ENCODE data around the gene MYB. TPM values are rescaled to one million over a fixed set of nuclear protein-coding genes. Genes with fewer than 3 reads are reported as not detected.

The MYB gene
- polyA plus RNA-seq, 3 donors from 2014 or later: 0.24 TPM; not detected in 2

DNA sequence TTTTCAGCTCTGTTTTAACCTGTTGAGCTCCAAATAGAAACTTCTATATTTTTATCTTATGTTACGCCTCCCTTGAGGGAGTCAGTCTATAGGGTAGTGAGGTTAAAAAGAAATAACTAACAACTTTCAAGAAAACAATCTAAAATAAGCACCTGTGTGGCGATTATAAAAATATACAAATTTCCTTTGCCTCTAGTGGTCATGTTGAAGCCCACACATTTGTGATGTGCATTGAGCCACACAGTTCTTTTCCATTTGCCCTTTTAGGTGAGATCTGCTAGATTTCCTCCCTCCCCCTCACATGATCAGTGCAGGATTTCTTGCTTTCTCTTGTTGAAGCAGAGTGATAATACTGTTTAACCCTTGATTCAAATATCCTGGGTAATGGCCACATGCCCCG lies 84.2 kb downstream of the MYB start:
- H3K4me3 Mint-ChIP-seq: no peak overlapping the region
- H3K36me3 Mint-ChIP-seq: no peaks in the 10 kb centered on the region
- no peak for DNase-seq
- no peak overlapping the region for H3K27ac Mint-ChIP-seq
- no peaks in the 10 kb centered on the region for H3K9me3 Mint-ChIP-seq
- H3K27me3 Mint-ChIP-seq (ENCODE audit: low read depth in 3 of 3): peaks cover 0 to 5% (median 4%) of the 10 kb centered on the region in 3 donors
- no peaks in the 10 kb centered on the region for H3K4me1 Mint-ChIP-seq

GRCh38 chr6:135266675-135267074 lies 85.6 kb downstream of the MYB start:
- Mint-ChIP-seq H3K9me3 (no peaks in the 10 kb centered on the region), H3K36me3 (no peaks in the 10 kb centered on the region), H3K27ac (no peak overlapping the region), H3K4me1 (no peaks in the 10 kb centered on the region), H3K27me3 (ENCODE audit: low read depth in 3 of 3) (peaks cover 0 to 5% (median 4%) of the 10 kb centered on the region in 3 donors), H3K4me3 (no peak overlapping the region)
- no peak for DNase-seq

DNA sequence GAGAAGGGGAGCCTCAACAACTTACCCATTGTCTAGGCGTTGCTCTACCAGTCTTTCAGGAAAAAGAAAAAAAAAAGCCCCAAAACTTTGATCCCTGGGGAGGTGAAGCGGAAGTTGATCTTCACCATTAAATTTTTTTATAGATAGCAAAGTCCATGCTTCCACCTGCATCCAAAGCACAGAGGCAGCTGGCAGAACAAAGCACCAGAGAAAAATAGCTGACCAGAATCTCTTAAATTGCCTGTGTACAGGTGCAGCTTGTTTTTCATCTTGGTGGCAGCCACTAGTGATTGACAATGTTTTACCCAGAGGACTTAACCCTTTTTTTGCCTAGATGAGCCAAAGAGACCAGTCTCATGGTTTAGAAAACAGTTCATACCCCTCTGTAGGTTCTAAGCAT lies 86.0 kb downstream of the MYB start:
- no peak for DNase-seq
- H3K36me3 Mint-ChIP-seq: no peaks in the 10 kb centered on the region
- H3K9me3 Mint-ChIP-seq: no peaks in the 10 kb centered on the region
- peaks cover 0 to 5% (median 4%) of the 10 kb centered on the region in 3 donors for H3K27me3 Mint-ChIP-seq (ENCODE audit: low read depth in 3 of 3)
- H3K27ac Mint-ChIP-seq: no peak overlapping the region
- H3K4me3 Mint-ChIP-seq: no peak overlapping the region
- H3K4me1 Mint-ChIP-seq: no peaks in the 10 kb centered on the region

DNA sequence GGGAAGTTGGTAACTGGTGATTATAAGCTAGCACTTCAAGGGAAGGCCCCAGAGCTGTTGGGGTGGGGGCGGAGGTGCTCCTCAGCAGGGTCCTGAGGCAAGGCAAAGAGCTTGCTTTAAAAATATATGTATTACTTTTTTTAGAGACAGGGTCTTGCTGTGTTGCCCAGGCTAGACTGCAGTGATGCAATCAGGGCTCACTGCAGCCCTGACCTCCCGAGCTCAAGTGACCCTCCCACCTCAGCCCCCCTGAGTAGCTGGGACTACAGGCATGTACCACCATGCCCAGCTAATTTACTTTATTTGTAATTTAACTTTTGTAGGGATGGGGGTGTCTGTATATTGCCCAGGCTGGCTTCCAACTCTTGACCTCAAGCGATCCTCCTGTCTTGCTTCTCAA lies 87.2 kb downstream of the MYB start:
- Mint-ChIP-seq H3K4me3 (no peak overlapping the region), H3K4me1 (no peaks in the 10 kb centered on the region), H3K27me3 (ENCODE audit: low read depth in 3 of 3) (peaks cover 0 to 5% (median 2%) of the 10 kb centered on the region in 3 donors), H3K9me3 (no peaks in the 10 kb centered on the region), H3K27ac (no peak overlapping the region), H3K36me3 (no peaks in the 10 kb centered on the region)
- DNase-seq: no peak

GRCh38 chr6:135268740-135269139 lies 87.6 kb downstream of the MYB start:
- no peaks in the 10 kb centered on the region for H3K36me3 Mint-ChIP-seq
- H3K27me3 Mint-ChIP-seq (ENCODE audit: low read depth in 3 of 3): peaks cover 0 to 5% (median 2%) of the 10 kb centered on the region in 3 donors
- H3K9me3 Mint-ChIP-seq: no peaks in the 10 kb centered on the region
- no peak overlapping the region for H3K27ac Mint-ChIP-seq
- no peaks in the 10 kb centered on the region for H3K4me1 Mint-ChIP-seq
- no peak overlapping the region for H3K4me3 Mint-ChIP-seq
- no peak for DNase-seq

Other genes starting within 250 kb of the MYB start
- under 1 TPM in 1 of 3 donors, not detected in 2; 0.10 TPM for gene ALDH8A1, start 231.2 kb upstream of the MYB start, polyA plus RNA-seq
- gene HBS1L, start 126.5 kb upstream of the MYB start, polyA plus RNA-seq: 10 to 100 TPM; 29.0 to 38.7 (median 32.4) TPM